SK-N-MC (cell line): ENCODE measurements around the gene SUFU.

Experiments
- EZH2 ChIP-seq: fragments of 200-600 bp; sonication (generic); IDR thresholded peaks from one replicate; pipeline ENCODE4 v1.6.1; 2017; ENCODE audit warnings: antibody characterized with exemption
- FOXP2 ChIP-seq: optimal IDR thresholded peaks from 2 replicates; pipeline ENCODE3; 2011; ENCODE audit warnings: mild to moderate bottlenecking, moderate library complexity; ENCODE audit not compliant: insufficient read depth; ENCODE audit errors: extremely low read length, control extremely low read depth
- POLR2AphosphoS5 ChIP-seq: IDR thresholded peaks from 2 replicates; pipeline ENCODE4 v1.6.1; 2012; ENCODE audit warnings: mild to moderate bottlenecking, low read depth, low read length, borderline replicate concordance

DNA sequence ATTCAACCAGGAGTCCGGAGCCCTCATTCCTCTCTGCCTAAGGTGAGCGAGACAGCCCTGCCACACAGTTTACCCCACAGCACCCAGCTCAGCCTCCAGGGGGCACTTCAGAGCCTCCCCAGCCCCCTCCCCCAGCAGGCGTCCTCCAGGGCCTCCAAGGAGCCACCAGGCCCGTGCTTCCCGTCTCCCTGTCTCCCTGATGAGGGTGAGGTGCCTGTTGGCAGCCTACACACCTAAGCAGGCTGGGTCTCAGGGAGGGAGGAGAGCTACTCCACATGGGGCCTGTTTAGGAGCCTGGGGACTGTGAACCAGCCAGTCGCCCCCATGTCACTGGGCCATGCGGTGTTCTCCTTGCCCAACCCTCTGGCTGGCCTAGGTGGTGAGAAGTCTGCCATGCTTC is 111.6 kb downstream of the SUFU start:
- no peak for TF ChIP-seq EZH2
- TF ChIP-seq POLR2AphosphoS5: no peak
- TF ChIP-seq FOXP2: no peak
